ENCODE results near the gene NT5DC1. TPM values are rescaled to one million over a fixed set of nuclear protein-coding genes. Genes with fewer than 3 reads are reported as not detected.

Gene NT5DC1
- total RNA-seq, 4 donors from 2014 or later, result 4.2 to 23.5 (median 7.0) TPM

DNA sequence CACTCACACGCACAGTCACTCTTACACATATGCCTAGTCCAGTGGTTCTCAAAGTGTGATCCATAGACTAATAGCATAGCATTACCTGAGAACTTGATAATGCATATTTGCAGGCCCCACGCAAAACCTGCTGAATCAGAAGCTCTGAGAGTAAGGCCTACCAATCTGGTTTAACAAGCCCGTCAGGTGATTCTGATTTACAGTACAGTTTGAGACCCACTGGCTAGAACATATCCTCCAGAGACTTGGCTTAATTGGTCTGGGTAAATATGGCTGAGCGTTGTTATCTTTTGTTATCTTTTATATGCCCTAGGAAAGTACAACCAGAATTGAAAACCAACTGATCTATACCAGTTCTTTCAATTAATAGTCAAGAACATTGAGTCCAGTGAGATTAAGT, 143.6 kb downstream of the NT5DC1 start:
- WGBS, 2 donors, result 90 to 96% methylated on average over 4 of the region's 4 CpGs
- no peak overlapping the region for H3K27ac ChIP-seq
- H3K4me3 ChIP-seq, result no peak overlapping the region
- peaks cover 0 to 16% (median 5%) of the 10 kb centered on the region in 4 donors for H3K4me1 ChIP-seq
- H3K9me3 ChIP-seq, result no peaks in the 10 kb centered on the region
- DNase-seq (ENCODE audit: low spot score in 2 of 2), result no peak
- TF ChIP-seq EP300 (IDR thresholded peaks at IDR 0.05), result no peak
- TF ChIP-seq, protein P1, sequence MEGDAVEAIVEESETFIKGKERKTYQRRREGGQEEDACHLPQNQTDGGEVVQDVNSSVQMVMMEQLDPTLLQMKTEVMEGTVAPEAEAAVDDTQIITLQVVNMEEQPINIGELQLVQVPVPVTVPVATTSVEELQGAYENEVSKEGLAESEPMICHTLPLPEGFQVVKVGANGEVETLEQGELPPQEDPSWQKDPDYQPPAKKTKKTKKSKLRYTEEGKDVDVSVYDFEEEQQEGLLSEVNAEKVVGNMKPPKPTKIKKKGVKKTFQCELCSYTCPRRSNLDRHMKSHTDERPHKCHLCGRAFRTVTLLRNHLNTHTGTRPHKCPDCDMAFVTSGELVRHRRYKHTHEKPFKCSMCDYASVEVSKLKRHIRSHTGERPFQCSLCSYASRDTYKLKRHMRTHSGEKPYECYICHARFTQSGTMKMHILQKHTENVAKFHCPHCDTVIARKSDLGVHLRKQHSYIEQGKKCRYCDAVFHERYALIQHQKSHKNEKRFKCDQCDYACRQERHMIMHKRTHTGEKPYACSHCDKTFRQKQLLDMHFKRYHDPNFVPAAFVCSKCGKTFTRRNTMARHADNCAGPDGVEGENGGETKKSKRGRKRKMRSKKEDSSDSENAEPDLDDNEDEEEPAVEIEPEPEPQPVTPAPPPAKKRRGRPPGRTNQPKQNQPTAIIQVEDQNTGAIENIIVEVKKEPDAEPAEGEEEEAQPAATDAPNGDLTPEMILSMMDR (IDR thresholded peaks at IDR 0.05), result no peak
- TF ChIP-seq POLR2A (IDR thresholded peaks at IDR 0.05), result no peak
- H3K36me3 ChIP-seq, result peaks cover 0 to 6% (median 0%) of the 10 kb centered on the region in 3 donors
- no peaks in the 10 kb centered on the region for H3K27me3 ChIP-seq

DNA sequence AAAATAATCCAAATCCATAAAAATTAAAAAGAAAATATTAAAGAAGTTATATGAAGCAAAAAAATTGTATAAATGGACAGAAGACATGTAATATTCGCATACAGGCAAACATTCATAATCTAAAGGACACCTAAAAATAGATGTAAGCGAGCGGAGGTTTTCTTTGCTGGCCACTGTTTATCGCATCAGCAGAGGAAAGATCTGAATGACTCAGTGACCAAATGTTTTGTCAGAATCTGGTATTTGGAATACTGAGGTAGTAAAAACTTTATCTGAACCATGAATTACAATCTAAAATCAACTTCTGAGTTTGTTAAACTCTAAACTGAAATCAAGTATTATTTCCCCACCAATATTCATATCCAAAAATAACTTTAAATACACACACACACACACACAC, 145.4 kb downstream of the NT5DC1 start:
- peaks cover 0 to 4% (median 0%) of the 10 kb centered on the region in 3 donors for H3K36me3 ChIP-seq
- H3K4me1 ChIP-seq, result peaks cover 0 to 34% (median 13%) of the 10 kb centered on the region in 4 donors
- no peak overlapping the region for H3K27ac ChIP-seq
- WGBS, 2 donors, result 89 to 92% methylated on average over 4 of the region's 4 CpGs
- DNase-seq (ENCODE audit: low spot score in 2 of 2), result no peak
- H3K4me3 ChIP-seq, result no peak overlapping the region
- H3K9me3 ChIP-seq, result no peaks in the 10 kb centered on the region
- no peaks in the 10 kb centered on the region for H3K27me3 ChIP-seq
- TF ChIP-seq POLR2A (IDR thresholded peaks at IDR 0.05) (no peak), EP300 (IDR thresholded peaks at IDR 0.05) (no peak)
- TF ChIP-seq, protein P1 (IDR thresholded peaks at IDR 0.05), result no peak

DNA sequence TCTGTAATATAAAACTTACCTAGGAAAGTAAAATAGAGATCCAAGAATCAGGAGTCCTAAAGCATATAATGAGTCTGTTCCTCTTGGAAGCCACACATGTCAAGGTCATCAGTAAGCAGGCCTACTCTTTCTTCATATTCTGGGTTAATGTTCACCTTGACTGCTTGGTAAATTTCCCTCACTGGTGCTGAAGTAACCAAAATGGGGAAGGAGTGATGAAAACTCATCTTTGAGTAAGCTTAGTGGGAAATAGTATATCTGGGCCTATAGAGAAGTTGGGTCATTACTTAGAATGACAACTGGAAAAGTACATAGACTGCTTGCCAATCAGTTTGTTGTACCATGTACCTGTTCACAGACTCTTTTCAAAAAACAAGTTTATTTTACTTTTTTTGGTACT, 146.6 kb downstream of the NT5DC1 start:
- no peak for DNase-seq (ENCODE audit: low spot score in 2 of 2)
- H3K4me3 ChIP-seq, result no peak overlapping the region
- no peaks in the 10 kb centered on the region for H3K27me3 ChIP-seq
- peaks cover 0 to 46% (median 23%) of the 10 kb centered on the region in 4 donors for H3K4me1 ChIP-seq
- no peaks in the 10 kb centered on the region for H3K9me3 ChIP-seq
- no peak for TF ChIP-seq POLR2A (IDR thresholded peaks at IDR 0.05)
- TF ChIP-seq, protein P1 (IDR thresholded peaks at IDR 0.05), result no peak
- TF ChIP-seq EP300 (IDR thresholded peaks at IDR 0.05), result no peak
- H3K36me3 ChIP-seq, result peaks cover 0 to 4% (median 0%) of the 10 kb centered on the region in 3 donors
- no peak overlapping the region for H3K27ac ChIP-seq

DNA sequence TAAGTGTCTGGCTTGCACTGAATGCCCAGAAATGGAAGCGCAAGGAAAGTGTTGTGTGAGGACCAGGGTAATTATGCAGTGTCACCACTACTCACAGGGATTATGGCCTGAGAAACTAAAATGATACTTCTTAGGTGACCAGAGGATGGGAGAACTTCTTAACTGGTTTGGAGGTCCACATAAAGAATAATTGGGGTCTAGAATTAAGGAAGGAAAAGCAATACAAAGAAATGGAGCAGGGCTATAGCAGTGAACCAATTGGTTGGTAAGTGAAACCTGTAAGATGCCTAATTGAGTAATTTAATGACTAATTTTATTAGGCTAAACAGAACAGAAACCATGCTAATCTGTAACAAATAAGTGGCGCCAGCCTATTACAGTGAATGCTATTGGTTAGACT, 147.9 kb downstream of the NT5DC1 start:
- Histone ChIP-seq H3K4me3 (no peak overlapping the region), H3K4me1 (peaks cover 0 to 56% (median 32%) of the 10 kb centered on the region in 4 donors), H3K36me3 (peaks cover 0 to 4% (median 0%) of the 10 kb centered on the region in 3 donors), H3K27me3 (no peaks in the 10 kb centered on the region), H3K27ac (peak overlapping the region in 1 of 4 donors; percentile 6), H3K9me3 (no peaks in the 10 kb centered on the region)
- 92 to 96% methylated on average over 2 of the region's 2 CpGs for WGBS, 2 donors
- no peak for DNase-seq (ENCODE audit: low spot score in 2 of 2)
- TF ChIP-seq, protein P1 (IDR thresholded peaks at IDR 0.05), result no peak
- no peak for TF ChIP-seq EP300 (IDR thresholded peaks at IDR 0.05)
- no peak for TF ChIP-seq POLR2A (IDR thresholded peaks at IDR 0.05)

DNA sequence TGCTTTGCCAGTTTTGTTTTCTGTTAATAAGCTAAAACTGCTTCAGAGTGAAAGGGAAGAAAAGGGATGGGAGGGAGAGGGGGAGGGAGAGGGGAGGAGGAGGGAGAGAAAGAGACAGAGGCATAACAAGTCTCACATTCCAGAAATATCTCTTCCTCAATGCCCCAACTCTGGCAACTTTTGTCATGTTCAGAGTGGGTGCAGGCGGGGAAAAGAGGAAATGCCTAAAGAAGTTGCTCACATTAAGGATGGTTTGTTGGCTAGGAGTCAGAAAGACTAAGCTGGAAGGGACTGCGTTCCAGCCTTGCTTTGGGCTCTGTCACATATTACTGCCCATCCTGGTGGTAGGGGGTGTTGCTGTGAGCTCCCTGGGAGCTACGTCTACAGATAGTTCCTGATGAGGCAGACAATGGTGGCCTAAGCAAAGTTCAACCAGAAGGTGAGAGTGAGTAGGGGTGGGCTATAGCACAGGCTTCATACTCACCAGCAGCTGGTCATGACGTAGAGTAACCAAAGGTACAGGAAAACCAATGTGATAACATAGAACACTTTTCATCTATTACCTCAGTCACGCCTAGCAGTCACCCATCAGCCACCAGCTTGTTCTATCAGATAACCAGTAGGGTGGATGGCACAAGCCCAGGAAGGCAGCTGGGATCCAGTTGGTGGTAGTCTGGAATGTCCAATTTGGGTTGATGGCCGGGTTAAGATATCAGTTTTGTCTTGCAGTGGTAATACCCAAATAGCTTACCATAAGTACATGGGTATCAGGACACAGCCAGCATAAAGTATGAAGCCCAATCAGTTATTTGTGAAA, 151.1 kb downstream of the NT5DC1 start:
- TF ChIP-seq, protein P1 (IDR thresholded peaks at IDR 0.05), result no peak
- TF ChIP-seq EP300 (IDR thresholded peaks at IDR 0.05) (no peak), POLR2A (IDR thresholded peaks at IDR 0.05) (no peak)
- WGBS, 2 donors, result 55 to 59% methylated on average over 6 of the region's 6 CpGs
- no peaks in the 10 kb centered on the region for H3K9me3 ChIP-seq
- DNase-seq (ENCODE audit: low spot score in 2 of 2), result no peak
- peak overlapping the region in 3 of 4 donors; percentile 18 to 77 (median 64) for H3K27ac ChIP-seq
- peaks cover 3 to 73% (median 43%) of the 10 kb centered on the region in 4 donors for H3K4me1 ChIP-seq
- peaks cover 0 to 4% (median 0%) of the 10 kb centered on the region in 3 donors for H3K36me3 ChIP-seq
- peak overlapping the region in 1 of 4 donors; percentile 18 for H3K4me3 ChIP-seq
- H3K27me3 ChIP-seq, result no peaks in the 10 kb centered on the region

All from tibial nerve (tissue), 4 donors.